H1 (cell line): Measurements from ENCODE around the gene TRIM52.

Source experiments
- ASH2L ChIP-seq: fragments of 200-600, 300-600 bp; sonication (generic); IDR thresholded peaks from one replicate; pipeline ENCODE4 v1.7.1; 2017; ENCODE audit warnings: low read length
- CHD1 ChIP-seq: IDR thresholded peaks from 2 replicates; pipeline ENCODE4 v1.6.1; 2012; ENCODE audit warnings: low read depth, low read length, improper control_type of control experiment
- POLR2A ChIP-seq, 2 experiments: IDR thresholded peaks; 1 replicate in 1 of 2; 2 replicates in 1 of 2; pipeline ENCODE4 v1.6.1; 2011; ENCODE audit warnings: low read depth in 2 of 2, low read length in 2 of 2, mild to moderate bottlenecking in 2 of 2; ENCODE audit errors: control extremely low read depth in 1 of 2
- ZNF274 ChIP-seq: IDR thresholded peaks from 2 replicates; pipeline ENCODE4 v1.7.0; 2012; ENCODE audit warnings: low read length, borderline replicate concordance; ENCODE audit errors: extremely low read depth
- TF ChIP-seq, protein P1 (sequence below), 3 experiments: IDR thresholded peaks; 1 replicate in 2 of 3; 2 replicates in 1 of 3; pipeline versions ENCODE4 v1.5.1 to v1.6.1; 2011; ENCODE audit warnings: low read length in 3 of 3, mild to moderate bottlenecking in 3 of 3, inconsistent platforms in 2 of 3, low read depth in 1 of 3, moderate library complexity in 1 of 3; ENCODE audit not compliant: insufficient read depth in 1 of 3; ENCODE audit errors: control extremely low read depth in 1 of 3

DNA sequence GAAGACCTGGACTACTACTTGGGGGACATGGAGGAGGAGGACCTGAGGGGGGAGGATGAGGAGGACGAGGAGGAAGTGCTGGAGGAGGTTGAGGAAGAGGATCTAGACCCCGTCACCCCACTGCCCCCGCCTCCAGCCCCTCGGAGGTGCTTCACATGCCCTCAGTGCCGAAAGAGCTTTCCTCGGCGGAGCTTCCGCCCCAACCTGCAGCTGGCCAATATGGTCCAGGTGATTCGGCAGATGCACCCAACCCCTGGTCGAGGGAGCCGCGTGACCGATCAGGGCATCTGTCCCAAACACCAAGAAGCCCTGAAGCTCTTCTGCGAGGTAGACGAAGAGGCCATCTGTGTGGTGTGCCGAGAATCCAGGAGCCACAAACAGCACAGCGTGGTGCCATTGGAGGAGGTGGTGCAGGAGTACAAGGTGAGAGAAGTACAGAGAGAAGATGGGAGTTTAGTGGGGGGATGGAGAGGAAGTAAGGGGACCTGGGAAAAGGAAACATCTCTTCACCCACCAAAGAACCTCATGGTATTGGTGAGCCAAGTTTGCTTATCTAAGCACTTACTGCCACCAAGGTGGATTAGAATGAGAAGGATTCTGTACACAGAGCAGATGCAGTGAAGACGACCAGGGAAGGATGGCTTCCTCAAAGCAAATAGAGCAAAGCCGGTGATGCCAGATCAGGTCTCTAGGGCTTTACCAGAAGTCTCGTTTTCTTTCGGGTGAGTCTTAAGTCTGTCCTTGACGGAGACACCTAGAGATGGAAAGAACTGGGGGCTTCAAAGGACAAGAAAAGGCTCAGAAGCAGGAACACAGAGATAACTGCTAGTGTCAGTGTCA, 36.3 kb downstream of the TRIM52 start:
- TF ChIP-seq, protein P1, sequence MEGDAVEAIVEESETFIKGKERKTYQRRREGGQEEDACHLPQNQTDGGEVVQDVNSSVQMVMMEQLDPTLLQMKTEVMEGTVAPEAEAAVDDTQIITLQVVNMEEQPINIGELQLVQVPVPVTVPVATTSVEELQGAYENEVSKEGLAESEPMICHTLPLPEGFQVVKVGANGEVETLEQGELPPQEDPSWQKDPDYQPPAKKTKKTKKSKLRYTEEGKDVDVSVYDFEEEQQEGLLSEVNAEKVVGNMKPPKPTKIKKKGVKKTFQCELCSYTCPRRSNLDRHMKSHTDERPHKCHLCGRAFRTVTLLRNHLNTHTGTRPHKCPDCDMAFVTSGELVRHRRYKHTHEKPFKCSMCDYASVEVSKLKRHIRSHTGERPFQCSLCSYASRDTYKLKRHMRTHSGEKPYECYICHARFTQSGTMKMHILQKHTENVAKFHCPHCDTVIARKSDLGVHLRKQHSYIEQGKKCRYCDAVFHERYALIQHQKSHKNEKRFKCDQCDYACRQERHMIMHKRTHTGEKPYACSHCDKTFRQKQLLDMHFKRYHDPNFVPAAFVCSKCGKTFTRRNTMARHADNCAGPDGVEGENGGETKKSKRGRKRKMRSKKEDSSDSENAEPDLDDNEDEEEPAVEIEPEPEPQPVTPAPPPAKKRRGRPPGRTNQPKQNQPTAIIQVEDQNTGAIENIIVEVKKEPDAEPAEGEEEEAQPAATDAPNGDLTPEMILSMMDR (IDR thresholded peaks at IDR 0.05; ENCODE audit: control extremely low read depth in 1 of 3, insufficient read depth in 1 of 3, low read depth in 1 of 3, low read length in 3 of 3) = no peak
- TF ChIP-seq ZNF274 = no peak
- TF ChIP-seq ASH2L = no peak
- TF ChIP-seq CHD1 = no peak
- TF ChIP-seq POLR2A (IDR thresholded peaks at IDR 0.05; ENCODE audit: control extremely low read depth in 1 of 2, low read depth in 2 of 2, low read length in 2 of 2) = no peak
